HL-60 (cell line): ENCODE data around the gene USP14.

Source experiments
- GABPA ChIP-seq: IDR thresholded peaks from 2 replicates; pipeline ENCODE4 v1.6.1; 2012; ENCODE audit warnings: low read depth
- POLR2AphosphoS5 ChIP-seq: IDR thresholded peaks from 2 replicates; pipeline ENCODE4 v1.6.1; 2012; ENCODE audit warnings: low read depth
- REST ChIP-seq: IDR thresholded peaks from 2 replicates; pipeline ENCODE4 v1.6.1; 2012; ENCODE audit warnings: low read depth; ENCODE audit not compliant: insufficient replicate concordance
- SPI1 ChIP-seq: IDR thresholded peaks from 2 replicates; pipeline ENCODE4 v1.6.1; 2012; ENCODE audit warnings: low read depth, mild to moderate bottlenecking, borderline replicate concordance
- TF ChIP-seq, protein P1 (sequence below): IDR thresholded peaks from one replicate; pipeline ENCODE4 v1.5.1; 2011; ENCODE audit warnings: low read length, control low read depth, inconsistent platforms; ENCODE audit not compliant: insufficient read depth

DNA sequence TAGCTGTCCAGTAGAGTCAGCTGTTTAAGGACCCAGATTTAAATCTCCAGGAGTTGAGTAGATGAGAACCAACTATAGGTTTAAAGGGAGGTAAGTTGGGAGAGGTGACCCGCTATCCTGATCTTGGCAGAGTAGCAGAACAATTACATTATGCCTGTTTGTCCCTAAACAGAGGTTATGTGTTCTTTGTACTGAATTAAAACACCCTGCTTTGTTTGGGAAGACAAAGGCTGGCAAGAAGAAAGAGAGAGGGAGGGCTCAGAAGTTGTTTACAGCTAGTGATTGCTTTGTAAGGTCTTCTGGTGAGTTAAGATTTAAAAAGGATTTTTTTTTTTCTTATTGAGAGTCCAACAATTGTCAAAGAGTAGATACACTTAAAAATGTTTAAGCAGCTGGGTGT, 37.3 kb downstream of the USP14 start:
- TF ChIP-seq, protein P1, sequence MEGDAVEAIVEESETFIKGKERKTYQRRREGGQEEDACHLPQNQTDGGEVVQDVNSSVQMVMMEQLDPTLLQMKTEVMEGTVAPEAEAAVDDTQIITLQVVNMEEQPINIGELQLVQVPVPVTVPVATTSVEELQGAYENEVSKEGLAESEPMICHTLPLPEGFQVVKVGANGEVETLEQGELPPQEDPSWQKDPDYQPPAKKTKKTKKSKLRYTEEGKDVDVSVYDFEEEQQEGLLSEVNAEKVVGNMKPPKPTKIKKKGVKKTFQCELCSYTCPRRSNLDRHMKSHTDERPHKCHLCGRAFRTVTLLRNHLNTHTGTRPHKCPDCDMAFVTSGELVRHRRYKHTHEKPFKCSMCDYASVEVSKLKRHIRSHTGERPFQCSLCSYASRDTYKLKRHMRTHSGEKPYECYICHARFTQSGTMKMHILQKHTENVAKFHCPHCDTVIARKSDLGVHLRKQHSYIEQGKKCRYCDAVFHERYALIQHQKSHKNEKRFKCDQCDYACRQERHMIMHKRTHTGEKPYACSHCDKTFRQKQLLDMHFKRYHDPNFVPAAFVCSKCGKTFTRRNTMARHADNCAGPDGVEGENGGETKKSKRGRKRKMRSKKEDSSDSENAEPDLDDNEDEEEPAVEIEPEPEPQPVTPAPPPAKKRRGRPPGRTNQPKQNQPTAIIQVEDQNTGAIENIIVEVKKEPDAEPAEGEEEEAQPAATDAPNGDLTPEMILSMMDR = no peak
- no peak for TF ChIP-seq GABPA
- no peak for TF ChIP-seq REST
- TF ChIP-seq POLR2AphosphoS5 = no peak
- TF ChIP-seq SPI1 = no peak
